Measurements from ENCODE around the gene SMARCD1.
A peak's percentile ranks its signal among the peaks of the same experiment; 100 is the strongest.

Gene SMARCD1

GRCh38 chr12:50102131-50102531 lies 17.0 kb downstream of the SMARCD1 start:
- TF ChIP-seq CTCF (IDR thresholded peaks at IDR 0.05; ENCODE audit: low read depth, low read length, missing control alignments) = no peak
- no peak for DNase-seq (ENCODE audit: low read depth)
- no peak overlapping the region for H3K4me3 ChIP-seq (ENCODE audit: low read depth, low read length)
- in situ Hi-C loops (cut with HindIII; ENCODE audit: low sequenced_read_pairs) = loop anchor here (5.0 kb wide), 2 partner anchors 35 to 55 kb away; no protein-coding TSS in a partner anchor

- no peak for DNase-seq (ENCODE audit: low read depth)
- TF ChIP-seq CTCF (IDR thresholded peaks at IDR 0.05; ENCODE audit: low read depth, low read length, missing control alignments) = no peak
- H3K4me3 ChIP-seq (ENCODE audit: low read depth, low read length) = no peak overlapping the region
- in situ Hi-C loops (cut with HindIII; ENCODE audit: low sequenced_read_pairs) = loop anchor here (5.0 kb wide), 2 partner anchors 35 to 55 kb away; no protein-coding TSS in a partner anchor
Observed at GRCh38 chr12:50102646-50103309, 17.6 kb downstream of the SMARCD1 start.

GRCh38 chr12:50103351-50103750 lies 18.2 kb downstream of the SMARCD1 start:
- no peak for TF ChIP-seq CTCF (IDR thresholded peaks at IDR 0.05; ENCODE audit: low read depth, low read length, missing control alignments)
- in situ Hi-C loops (cut with HindIII; ENCODE audit: low sequenced_read_pairs) = loop anchor here (5.0 kb wide), 2 partner anchors 36 to 54 kb away; no protein-coding TSS in a partner anchor
- no peak overlapping the region for H3K4me3 ChIP-seq (ENCODE audit: low read depth, low read length)
- no peak for DNase-seq (ENCODE audit: low read depth)

GRCh38 chr12:50103767-50104321 lies 18.7 kb downstream of the SMARCD1 start, which contains the start of gene GPD1:
Gene GPD1, plus strand, starts transcription at chr12:50104008. Its CDS starts 43 bp downstream, at chr12:50104051.
- H3K4me3 ChIP-seq (ENCODE audit: low read depth, low read length) = no peak within 1 kb of the TSS
- in situ Hi-C loops (cut with HindIII; ENCODE audit: low sequenced_read_pairs) = loop anchor here (5.0 kb wide), 2 partner anchors 37 to 53 kb away; no protein-coding TSS in a partner anchor
- DNase-seq (ENCODE audit: low read depth) = no peak
- peak; percentile 6 for TF ChIP-seq CTCF (IDR thresholded peaks at IDR 0.05; ENCODE audit: low read depth, low read length, missing control alignments)

- H3K4me3 ChIP-seq (ENCODE audit: low read depth, low read length) = no peak overlapping the region
- no peak for DNase-seq (ENCODE audit: low read depth)
- in situ Hi-C loops (cut with HindIII; ENCODE audit: low sequenced_read_pairs) = loop anchor here (5.0 kb wide), 2 partner anchors 37 to 53 kb away; no protein-coding TSS in a partner anchor
- TF ChIP-seq CTCF (IDR thresholded peaks at IDR 0.05; ENCODE audit: low read depth, low read length, missing control alignments) = no peak
Observed at GRCh38 chr12:50104417-50105366, 19.6 kb downstream of the SMARCD1 start.

- no peak for DNase-seq (ENCODE audit: low read depth)
- H3K4me3 ChIP-seq (ENCODE audit: low read depth, low read length) = no peak overlapping the region
- in situ Hi-C loops (cut with HindIII; ENCODE audit: low sequenced_read_pairs) = no loop called here
- no peak for TF ChIP-seq CTCF (IDR thresholded peaks at IDR 0.05; ENCODE audit: low read depth, low read length, missing control alignments)
Observed at GRCh38 chr12:50105913-50106450, 20.8 kb downstream of the SMARCD1 start.

Measured in astrocyte of the cerebellum (primary cell).